ENCODE results near the gene IL10RB.

IL10RB gene

GRCh38 chr21:33267250-33267649 lies 1.1 kb downstream of the IL10RB start:
- DNase-seq (ENCODE audit: low spot score): peak; percentile 15

- no peak for DNase-seq (ENCODE audit: low spot score)
Observed at GRCh38 chr21:33268393-33268736, 2.2 kb downstream of the IL10RB start.

- no peak for DNase-seq (ENCODE audit: low spot score)
Observed at GRCh38 chr21:33268737-33269441, 2.7 kb downstream of the IL10RB start.

- no peak for DNase-seq (ENCODE audit: low spot score)
Observed at GRCh38 chr21:33270986-33271385, 4.8 kb downstream of the IL10RB start.

GRCh38 chr21:33273044-33273443 lies 6.9 kb downstream of the IL10RB start:
- DNase-seq (ENCODE audit: low spot score): no peak

GRCh38 chr21:33278721-33279120 lies 12.6 kb downstream of the IL10RB start:
- no peak for DNase-seq (ENCODE audit: low spot score)

- no peak for DNase-seq (ENCODE audit: low spot score)
Observed at GRCh38 chr21:33279330-33279820, 13.2 kb downstream of the IL10RB start.

- no peak for DNase-seq (ENCODE audit: low spot score)
Observed at GRCh38 chr21:33281096-33281652, 15.0 kb downstream of the IL10RB start.

GRCh38 chr21:33283203-33283602 lies 17.0 kb downstream of the IL10RB start:
- no peak for DNase-seq (ENCODE audit: low spot score)

- no peak for DNase-seq (ENCODE audit: low spot score)
Observed at GRCh38 chr21:33286076-33286475, 19.9 kb downstream of the IL10RB start.

GRCh38 chr21:33286600-33287456 lies 20.7 kb downstream of the IL10RB start:
- no peak for DNase-seq (ENCODE audit: low spot score)

GRCh38 chr21:33289199-33289819 lies 23.1 kb downstream of the IL10RB start:
- no peak for DNase-seq (ENCODE audit: low spot score)

GRCh38 chr21:33290441-33290840 lies 24.3 kb downstream of the IL10RB start:
- DNase-seq (ENCODE audit: low spot score): no peak

- DNase-seq (ENCODE audit: low spot score): no peak
Observed at GRCh38 chr21:33291686-33292085, 25.5 kb downstream of the IL10RB start.

- no peak for DNase-seq (ENCODE audit: low spot score)
Observed at GRCh38 chr21:33292724-33293123, 26.6 kb downstream of the IL10RB start.

- no peak for DNase-seq (ENCODE audit: low spot score)
Observed at GRCh38 chr21:33293136-33293535, 27.0 kb downstream of the IL10RB start.

- DNase-seq (ENCODE audit: low spot score): no peak
Observed at GRCh38 chr21:33293811-33294216, 27.6 kb downstream of the IL10RB start.

GRCh38 chr21:33296156-33296555 lies 30.0 kb downstream of the IL10RB start:
- no peak for DNase-seq (ENCODE audit: low spot score)

- no peak for DNase-seq (ENCODE audit: low spot score)
Observed at GRCh38 chr21:33299181-33299752, 33.1 kb downstream of the IL10RB start.

GRCh38 chr21:33300701-33301631 lies 34.8 kb downstream of the IL10RB start:
- no peak for DNase-seq (ENCODE audit: low spot score)

GRCh38 chr21:33301632-33302002 lies 35.5 kb downstream of the IL10RB start:
- no peak for DNase-seq (ENCODE audit: low spot score)
